ENCODE measurements around the gene ZMYND15. TPM values are rescaled to one million over a fixed set of nuclear protein-coding genes. Genes with fewer than 3 reads are reported as not detected.
"Not testable (repeated sequence)": the region's sequence is repeated elsewhere in the genome, so short reads cannot be mapped to it uniquely, and the experiment has no call there.

Gene ZMYND15
- polyA plus RNA-seq, 3 donors, result 0.42 to 0.54 (median 0.47) TPM

- not testable (repeated sequence) for DNase-seq (ENCODE audit: low read depth in 3 of 3, low spot score in 2 of 3)
Measured at GRCh38 chr17:4714340-4715062, 25.1 kb upstream of the ZMYND15 start.

GRCh38 chr17:4715063-4715744 lies 24.4 kb upstream of the ZMYND15 start:
- DNase-seq (ENCODE audit: low read depth in 3 of 3, low spot score in 2 of 3), result no peak

GRCh38 chr17:4716081-4716480 lies 23.6 kb upstream of the ZMYND15 start:
- no peak for DNase-seq (ENCODE audit: low read depth in 3 of 3, low spot score in 2 of 3)

- no peak for DNase-seq (ENCODE audit: low read depth in 3 of 3, low spot score in 2 of 3)
Measured at GRCh38 chr17:4717791-4718190, 21.8 kb upstream of the ZMYND15 start.

- no peak for DNase-seq (ENCODE audit: low read depth in 3 of 3, low spot score in 2 of 3)
Measured at GRCh38 chr17:4718276-4718675, 21.4 kb upstream of the ZMYND15 start.

GRCh38 chr17:4719146-4719545 lies 20.5 kb upstream of the ZMYND15 start:
- DNase-seq (ENCODE audit: low read depth in 3 of 3, low spot score in 2 of 3), result no peak

- DNase-seq (ENCODE audit: low read depth in 3 of 3, low spot score in 2 of 3), result no peak
Measured at GRCh38 chr17:4719684-4720221, 19.9 kb upstream of the ZMYND15 start.

GRCh38 chr17:4720787-4721186 lies 18.8 kb upstream of the ZMYND15 start:
- DNase-seq (ENCODE audit: low read depth in 3 of 3, low spot score in 2 of 3), result no peak

GRCh38 chr17:4721203-4722135 lies 18.2 kb upstream of the ZMYND15 start:
- DNase-seq (ENCODE audit: low read depth in 3 of 3, low spot score in 2 of 3), result no peak

GRCh38 chr17:4722678-4723240 lies 16.9 kb upstream of the ZMYND15 start:
- no peak for DNase-seq (ENCODE audit: low read depth in 3 of 3, low spot score in 2 of 3)

GRCh38 chr17:4724650-4725049 lies 15.0 kb upstream of the ZMYND15 start:
- DNase-seq (ENCODE audit: low read depth in 3 of 3, low spot score in 2 of 3), result no peak

GRCh38 chr17:4725646-4726310 lies 13.9 kb upstream of the ZMYND15 start:
- DNase-seq (ENCODE audit: low read depth in 3 of 3, low spot score in 2 of 3), result no peak

- DNase-seq (ENCODE audit: low read depth in 3 of 3, low spot score in 2 of 3), result no peak
Measured at GRCh38 chr17:4728124-4728523, 11.5 kb upstream of the ZMYND15 start.

GRCh38 chr17:4733073-4733531 lies 6.5 kb upstream of the ZMYND15 start:
- DNase-seq (ENCODE audit: low read depth in 3 of 3, low spot score in 2 of 3), result no peak

- no peak for DNase-seq (ENCODE audit: low read depth in 3 of 3, low spot score in 2 of 3)
Measured at GRCh38 chr17:4734857-4735475, 4.7 kb upstream of the ZMYND15 start.

GRCh38 chr17:4735876-4736651 lies 3.6 kb upstream of the ZMYND15 start:
- no peak for DNase-seq (ENCODE audit: low read depth in 3 of 3, low spot score in 2 of 3)

GRCh38 chr17:4738136-4739121 lies 1.2 kb upstream of the ZMYND15 start:
- DNase-seq (ENCODE audit: low read depth in 3 of 3, low spot score in 2 of 3), result no peak

- DNase-seq (ENCODE audit: low read depth in 3 of 3, low spot score in 2 of 3), result no peak
Measured at GRCh38 chr17:4740025-4740351, 355 bp downstream of the ZMYND15 start.
